Measurements from ENCODE around the gene AEN. TPM values are rescaled to one million over a fixed set of nuclear protein-coding genes. Genes with fewer than 3 reads are reported as not detected.

AEN gene
- total RNA-seq, 2 donors from 2014 or later = 64.7 to 76.4 TPM

- peaks cover 38% of the 10 kb centered on the region for H3K36me3 ChIP-seq (ENCODE audit: control insufficient read depth, insufficient read depth, low read length)
- no peaks in the 10 kb centered on the region for H3K27me3 ChIP-seq (ENCODE audit: control insufficient read depth, insufficient read depth, low read length, poor library complexity, severe bottlenecking)
- Mint-ChIP-seq H3K36me3 (ENCODE audit: low read depth) (peaks cover 35% of the 10 kb centered on the region), H3K27me3 (ENCODE audit: insufficient read depth) (no peaks in the 10 kb centered on the region), H3K9me3 (no peaks in the 10 kb centered on the region), H3K4me1 (peaks cover 23% of the 10 kb centered on the region), H3K4me3 (no peak overlapping the region), H3K27ac (no peak overlapping the region)
- TF ChIP-seq, protein P1, sequence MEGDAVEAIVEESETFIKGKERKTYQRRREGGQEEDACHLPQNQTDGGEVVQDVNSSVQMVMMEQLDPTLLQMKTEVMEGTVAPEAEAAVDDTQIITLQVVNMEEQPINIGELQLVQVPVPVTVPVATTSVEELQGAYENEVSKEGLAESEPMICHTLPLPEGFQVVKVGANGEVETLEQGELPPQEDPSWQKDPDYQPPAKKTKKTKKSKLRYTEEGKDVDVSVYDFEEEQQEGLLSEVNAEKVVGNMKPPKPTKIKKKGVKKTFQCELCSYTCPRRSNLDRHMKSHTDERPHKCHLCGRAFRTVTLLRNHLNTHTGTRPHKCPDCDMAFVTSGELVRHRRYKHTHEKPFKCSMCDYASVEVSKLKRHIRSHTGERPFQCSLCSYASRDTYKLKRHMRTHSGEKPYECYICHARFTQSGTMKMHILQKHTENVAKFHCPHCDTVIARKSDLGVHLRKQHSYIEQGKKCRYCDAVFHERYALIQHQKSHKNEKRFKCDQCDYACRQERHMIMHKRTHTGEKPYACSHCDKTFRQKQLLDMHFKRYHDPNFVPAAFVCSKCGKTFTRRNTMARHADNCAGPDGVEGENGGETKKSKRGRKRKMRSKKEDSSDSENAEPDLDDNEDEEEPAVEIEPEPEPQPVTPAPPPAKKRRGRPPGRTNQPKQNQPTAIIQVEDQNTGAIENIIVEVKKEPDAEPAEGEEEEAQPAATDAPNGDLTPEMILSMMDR (conservative IDR thresholded peaks at IDR 0.05) = no peak
- no peak overlapping the region for H3K27ac ChIP-seq (ENCODE audit: low read depth, low read length)
- H3K9me3 ChIP-seq (ENCODE audit: control insufficient read depth, low read length) = no peaks in the 10 kb centered on the region
- WGBS, 2 experiments (ENCODE audit: insufficient coverage in 1 of 2, insufficient read length in 1 of 2) = 86 to 90% methylated on average over 5 of the region's 5 CpGs
- H3K4me3 ChIP-seq (ENCODE audit: low read length) = no peak overlapping the region
- DNase-seq = no peak
- no peak overlapping the region for H3K9ac ChIP-seq (ENCODE audit: extremely low read depth, low read length, poor library complexity, severe bottlenecking)
- H3K4me1 ChIP-seq (ENCODE audit: control insufficient read depth, insufficient read depth, low read length) = peaks cover 11% of the 10 kb centered on the region
Observed at GRCh38 chr15:88636654-88637053, 15.5 kb downstream of the AEN start.

DNA sequence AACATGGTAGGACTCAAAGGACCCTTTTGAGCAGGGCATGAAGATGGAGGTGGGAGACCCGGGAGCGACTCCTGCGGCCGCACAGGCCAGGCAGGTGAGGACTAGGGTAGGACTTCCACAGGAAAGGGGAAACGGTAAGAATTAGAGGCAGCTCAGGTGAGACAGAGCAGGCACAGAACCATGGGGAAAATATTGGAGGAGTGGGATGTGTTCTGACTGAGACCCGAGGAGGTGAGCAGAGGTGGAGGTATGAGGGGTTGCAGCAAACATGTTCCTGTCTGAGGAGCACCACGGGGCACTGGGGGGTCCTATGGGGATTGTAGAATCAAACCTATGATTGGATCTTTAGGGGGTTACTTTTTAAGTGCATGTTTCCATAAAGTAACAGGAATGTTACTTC lies 16.3 kb downstream of the AEN start:
- H3K27ac Mint-ChIP-seq = peak overlapping the region; percentile 87
- Histone ChIP-seq H3K36me3 (ENCODE audit: control insufficient read depth, insufficient read depth, low read length) (peaks cover 32% of the 10 kb centered on the region), H3K4me3 (ENCODE audit: low read length) (no peak overlapping the region), H3K27me3 (ENCODE audit: control insufficient read depth, insufficient read depth, low read length, poor library complexity, severe bottlenecking) (no peaks in the 10 kb centered on the region), H3K9me3 (ENCODE audit: control insufficient read depth, low read length) (no peaks in the 10 kb centered on the region), H3K9ac (ENCODE audit: extremely low read depth, low read length, poor library complexity, severe bottlenecking) (peak overlapping the region; percentile 61), H3K4me1 (ENCODE audit: control insufficient read depth, insufficient read depth, low read length) (peaks cover 11% of the 10 kb centered on the region), H3K27ac (ENCODE audit: low read depth, low read length) (no peak overlapping the region)
- WGBS, 2 experiments (ENCODE audit: insufficient coverage in 1 of 2, insufficient read length in 1 of 2) = 71 to 77% methylated on average over 7 of the region's 7 CpGs
- no peak overlapping the region for H3K4me3 Mint-ChIP-seq
- no peaks in the 10 kb centered on the region for H3K9me3 Mint-ChIP-seq
- no peaks in the 10 kb centered on the region for H3K27me3 Mint-ChIP-seq (ENCODE audit: insufficient read depth)
- no peak for DNase-seq
- TF ChIP-seq, protein P1 (conservative IDR thresholded peaks at IDR 0.05) = no peak
- peaks cover 23% of the 10 kb centered on the region for H3K4me1 Mint-ChIP-seq
- peaks cover 30% of the 10 kb centered on the region for H3K36me3 Mint-ChIP-seq (ENCODE audit: low read depth)

- peaks cover 23% of the 10 kb centered on the region for H3K4me1 Mint-ChIP-seq
- Histone ChIP-seq H3K9ac (ENCODE audit: extremely low read depth, low read length, poor library complexity, severe bottlenecking) (peak overlapping the region; percentile 61), H3K4me1 (ENCODE audit: control insufficient read depth, insufficient read depth, low read length) (peaks cover 11% of the 10 kb centered on the region), H3K27me3 (ENCODE audit: control insufficient read depth, insufficient read depth, low read length, poor library complexity, severe bottlenecking) (no peaks in the 10 kb centered on the region), H3K27ac (ENCODE audit: low read depth, low read length) (peak overlapping the region; percentile 25), H3K36me3 (ENCODE audit: control insufficient read depth, insufficient read depth, low read length) (peaks cover 27% of the 10 kb centered on the region), H3K4me3 (ENCODE audit: low read length) (no peak overlapping the region), H3K9me3 (ENCODE audit: control insufficient read depth, low read length) (no peaks in the 10 kb centered on the region)
- H3K27ac Mint-ChIP-seq = peak overlapping the region; percentile 87
- 74 to 83% methylated on average over 2 to 7 of the region's 7 CpGs for WGBS, 2 experiments (ENCODE audit: insufficient coverage in 1 of 2, insufficient read length in 1 of 2)
- H3K27me3 Mint-ChIP-seq (ENCODE audit: insufficient read depth) = no peaks in the 10 kb centered on the region
- TF ChIP-seq, protein P1 (conservative IDR thresholded peaks at IDR 0.05) = no peak
- no peak for DNase-seq
- H3K36me3 Mint-ChIP-seq (ENCODE audit: low read depth) = peaks cover 26% of the 10 kb centered on the region
- peak overlapping the region; percentile 16 for H3K4me3 Mint-ChIP-seq
- no peaks in the 10 kb centered on the region for H3K9me3 Mint-ChIP-seq
Observed at GRCh38 chr15:88637841-88638625, 16.9 kb downstream of the AEN start.
